ENCODE measurements around the gene SCAPER. TPM values are rescaled to one million over a fixed set of nuclear protein-coding genes. Genes with fewer than 3 reads are reported as not detected.

Gene SCAPER
- total RNA-seq, 2 donors from 2014 or later, result 15.2 to 17.8 TPM

DNA sequence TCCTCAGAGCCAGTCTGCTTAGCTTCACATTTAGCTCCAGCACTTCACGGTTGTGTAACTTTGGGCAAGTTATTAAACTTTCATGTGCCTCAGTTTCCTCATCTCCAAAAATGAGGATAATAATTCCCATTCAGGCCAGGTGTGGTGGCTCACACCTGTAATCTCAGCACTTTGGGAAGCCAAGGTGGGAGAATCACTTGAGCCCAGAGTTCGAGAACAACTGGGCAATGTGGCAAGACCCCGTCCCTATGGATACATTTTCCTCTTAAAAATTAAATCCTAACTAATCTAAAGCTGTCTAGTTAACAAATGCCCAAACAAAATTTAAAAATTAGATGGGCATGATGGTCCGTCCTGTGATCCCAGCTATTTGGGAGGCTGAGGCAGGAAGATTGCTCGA, 33.6 kb upstream of the SCAPER start:
- no peak for DNase-seq
- Histone ChIP-seq H3K36me3 (no peaks in the 10 kb centered on the region), H3K4me1 (no peaks in the 10 kb centered on the region), H3K4me3 (no peak overlapping the region), H3K9ac (ENCODE audit: low read depth in 2 of 2, low read length in 2 of 2) (no peak overlapping the region), H3K27me3 (no peaks in the 10 kb centered on the region), H3K9me3 (no peaks in the 10 kb centered on the region), H3K27ac (no peak overlapping the region)
- intact Hi-C loops (cut with DNase I), result no loop called here
- TF ChIP-seq, protein P1, sequence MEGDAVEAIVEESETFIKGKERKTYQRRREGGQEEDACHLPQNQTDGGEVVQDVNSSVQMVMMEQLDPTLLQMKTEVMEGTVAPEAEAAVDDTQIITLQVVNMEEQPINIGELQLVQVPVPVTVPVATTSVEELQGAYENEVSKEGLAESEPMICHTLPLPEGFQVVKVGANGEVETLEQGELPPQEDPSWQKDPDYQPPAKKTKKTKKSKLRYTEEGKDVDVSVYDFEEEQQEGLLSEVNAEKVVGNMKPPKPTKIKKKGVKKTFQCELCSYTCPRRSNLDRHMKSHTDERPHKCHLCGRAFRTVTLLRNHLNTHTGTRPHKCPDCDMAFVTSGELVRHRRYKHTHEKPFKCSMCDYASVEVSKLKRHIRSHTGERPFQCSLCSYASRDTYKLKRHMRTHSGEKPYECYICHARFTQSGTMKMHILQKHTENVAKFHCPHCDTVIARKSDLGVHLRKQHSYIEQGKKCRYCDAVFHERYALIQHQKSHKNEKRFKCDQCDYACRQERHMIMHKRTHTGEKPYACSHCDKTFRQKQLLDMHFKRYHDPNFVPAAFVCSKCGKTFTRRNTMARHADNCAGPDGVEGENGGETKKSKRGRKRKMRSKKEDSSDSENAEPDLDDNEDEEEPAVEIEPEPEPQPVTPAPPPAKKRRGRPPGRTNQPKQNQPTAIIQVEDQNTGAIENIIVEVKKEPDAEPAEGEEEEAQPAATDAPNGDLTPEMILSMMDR (IDR thresholded peaks at IDR 0.05), result no peak

DNA sequence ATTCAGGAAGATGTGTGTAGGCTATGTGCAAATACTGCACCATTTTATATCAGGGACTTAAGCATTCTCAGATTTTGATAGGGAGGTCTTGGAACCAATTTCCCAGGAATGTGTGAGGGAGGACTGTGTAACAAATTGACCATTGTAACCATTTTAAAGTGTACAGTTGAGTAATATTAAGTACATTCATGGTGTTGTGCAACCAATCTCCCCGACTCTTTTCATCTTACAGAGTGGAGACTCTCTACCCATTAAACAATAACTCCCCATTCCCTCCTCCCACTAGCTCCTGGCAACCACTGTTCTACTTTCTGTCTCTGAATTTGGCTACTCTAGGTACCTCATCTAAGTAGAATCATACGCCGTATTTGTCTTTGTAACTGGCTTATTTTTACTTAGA, 31.5 kb upstream of the SCAPER start:
- intact Hi-C loops (cut with DNase I), result no loop called here

DNA sequence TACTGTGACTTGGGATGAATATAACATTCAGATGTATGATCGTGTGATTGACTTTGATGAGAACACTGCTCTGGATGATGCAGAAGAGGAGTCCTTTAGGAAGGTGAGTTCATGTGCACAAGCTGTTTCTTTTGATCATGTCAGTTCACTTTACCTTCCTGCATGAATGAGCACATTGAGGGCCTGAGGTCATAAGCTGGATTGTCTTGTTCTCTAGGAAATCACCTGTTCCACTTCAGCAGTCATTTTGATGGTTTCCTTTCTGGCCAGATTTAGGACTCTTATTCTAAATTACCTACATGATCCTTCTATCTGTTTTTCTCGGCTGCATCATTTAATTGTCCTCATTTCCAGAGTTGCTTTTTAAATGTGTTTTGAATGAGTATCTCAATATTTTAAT, 30.5 kb upstream of the SCAPER start:
- no peaks in the 10 kb centered on the region for H3K4me1 ChIP-seq
- H3K36me3 ChIP-seq, result no peaks in the 10 kb centered on the region
- no peak for DNase-seq
- intact Hi-C loops (cut with DNase I), result no loop called here
- no peak overlapping the region for H3K9ac ChIP-seq (ENCODE audit: low read depth in 2 of 2, low read length in 2 of 2)
- H3K4me3 ChIP-seq, result no peak overlapping the region
- no peaks in the 10 kb centered on the region for H3K9me3 ChIP-seq
- H3K27me3 ChIP-seq, result no peaks in the 10 kb centered on the region
- TF ChIP-seq, protein P1 (IDR thresholded peaks at IDR 0.05), result no peak
- H3K27ac ChIP-seq, result no peak overlapping the region

More for the DNA sequence above, 31.5 kb upstream of the SCAPER start:
- Histone ChIP-seq H3K9me3 (no peaks in the 10 kb centered on the region), H3K27me3 (no peaks in the 10 kb centered on the region), H3K9ac (ENCODE audit: low read depth in 2 of 2, low read length in 2 of 2) (no peak overlapping the region), H3K27ac (no peak overlapping the region), H3K4me3 (no peak overlapping the region), H3K36me3 (no peaks in the 10 kb centered on the region), H3K4me1 (no peaks in the 10 kb centered on the region)
- no peak for DNase-seq
- TF ChIP-seq, protein P1 (IDR thresholded peaks at IDR 0.05), result no peak

DNA sequence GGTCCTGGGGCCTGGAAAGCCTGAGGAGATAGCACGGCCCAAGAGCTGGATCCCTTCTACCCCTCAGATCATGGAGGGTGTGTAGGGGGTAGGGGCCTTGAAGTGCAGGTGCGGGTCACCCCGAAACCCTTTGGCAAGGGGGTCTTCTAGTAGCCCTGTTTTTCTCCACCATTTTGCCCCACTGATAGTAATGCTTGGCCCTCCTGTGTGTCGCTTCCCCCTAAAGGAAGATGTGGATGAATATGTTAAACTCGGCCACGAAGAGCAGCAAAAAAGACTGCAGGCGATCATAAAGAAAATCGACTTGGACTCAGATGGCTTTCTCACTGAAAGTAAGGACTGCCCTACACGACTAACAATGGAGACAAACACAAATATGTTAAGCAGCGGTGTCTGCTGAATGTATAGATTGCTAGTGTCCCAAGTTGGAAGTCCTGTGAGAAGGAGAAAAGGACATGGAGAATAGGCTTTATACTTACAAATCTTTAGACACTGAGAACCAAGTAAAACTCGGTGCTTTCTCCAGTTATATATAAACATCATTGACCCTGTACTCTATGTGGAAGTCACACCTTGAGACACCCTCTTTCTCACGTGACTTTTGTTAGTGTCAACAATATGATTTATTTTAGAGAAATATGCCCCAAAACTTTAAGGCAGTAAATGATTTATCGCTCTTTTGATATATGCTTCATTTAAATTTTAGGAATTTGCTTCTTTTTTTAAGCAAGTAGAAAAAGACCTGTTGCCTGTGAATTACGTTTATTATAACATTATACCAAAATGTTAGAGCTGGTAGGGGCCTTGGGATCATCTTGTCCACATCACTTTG, 27.2 kb upstream of the SCAPER start:
- no peaks in the 10 kb centered on the region for H3K27me3 ChIP-seq
- no peaks in the 10 kb centered on the region for H3K36me3 ChIP-seq
- TF ChIP-seq, protein P1 (IDR thresholded peaks at IDR 0.05), result no peak
- peak overlapping the region; percentile 84 to 93 for H3K9ac ChIP-seq (ENCODE audit: low read depth in 2 of 2, low read length in 2 of 2)
- H3K4me1 ChIP-seq, result no peaks in the 10 kb centered on the region
- H3K4me3 ChIP-seq, result peak overlapping the region; percentile 72
- DNase-seq, result no peak
- no peaks in the 10 kb centered on the region for H3K9me3 ChIP-seq
- intact Hi-C loops (cut with DNase I), result no loop called here
- peak overlapping the region; percentile 73 for H3K27ac ChIP-seq

DNA sequence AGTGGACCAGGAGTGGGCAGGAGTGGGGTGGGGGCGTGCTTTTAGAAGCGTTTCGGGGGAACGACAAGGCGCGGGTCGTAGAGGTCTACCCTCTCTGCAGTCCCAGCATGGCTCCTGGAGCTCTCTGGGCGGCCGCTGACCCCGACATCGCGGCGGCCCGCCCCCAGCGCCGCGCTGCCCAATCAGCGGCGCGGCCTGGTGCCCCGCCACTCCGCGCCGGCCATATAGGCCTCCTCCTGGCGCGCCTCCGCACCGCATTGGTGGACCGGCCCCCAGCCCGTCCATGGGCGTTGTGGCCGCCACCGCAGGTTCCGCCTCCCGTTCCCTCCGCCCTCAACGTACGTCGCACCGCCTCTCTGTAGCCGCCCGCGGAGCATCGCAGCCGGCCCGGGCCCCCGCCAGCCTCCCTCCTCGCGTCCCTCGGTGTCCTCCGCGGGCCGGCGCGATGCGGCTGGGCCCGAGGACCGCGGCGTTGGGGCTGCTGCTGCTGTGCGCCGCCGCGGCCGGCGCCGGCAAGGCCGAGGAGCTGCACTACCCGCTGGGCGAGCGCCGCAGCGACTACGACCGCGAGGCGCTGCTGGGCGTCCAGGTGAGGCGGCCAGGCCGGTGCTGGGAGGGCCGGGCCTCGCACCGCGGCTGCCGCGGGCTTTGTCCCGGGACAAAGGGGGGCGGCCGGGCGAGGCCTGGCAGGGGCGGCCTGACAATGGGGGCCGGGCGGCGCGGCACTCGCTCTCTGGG, 26.4 kb upstream of the SCAPER start, which contains the start of gene RCN2:
RCN2 (plus strand) TSS at position 353 of the 738 bp plus-strand sequence; CDS start at position 446, 93 bp downstream.
- Histone ChIP-seq H3K4me1 (no peaks in the 10 kb centered on the region), H3K9ac (ENCODE audit: low read depth in 2 of 2, low read length in 2 of 2) (peak within 1 kb of the TSS; percentile 84 to 93), H3K27me3 (no peaks in the 10 kb centered on the region), H3K4me3 (peak within 1 kb of the TSS; percentile 72), H3K36me3 (no peaks in the 10 kb centered on the region), H3K9me3 (no peaks in the 10 kb centered on the region), H3K27ac (peak within 1 kb of the TSS; percentile 73)
- TF ChIP-seq, protein P1 (IDR thresholded peaks at IDR 0.05), result no peak
- DNase-seq, result peak; percentile 95
- intact Hi-C loops (cut with DNase I), result no loop called here
